Measurements from ENCODE around the gene WDR77. TPM values are rescaled to one million over a fixed set of nuclear protein-coding genes. Genes with fewer than 3 reads are reported as not detected.

Gene WDR77
- total and polyA plus RNA-seq, 2 of the 13 experiments (the other 11 are each of a cell fraction or from before 2014, with no cell fraction given), result 90.6 to 108 TPM

- TF ChIP-seq HMGA1 (CRISPR knock-in tag; conservative IDR thresholded peaks at IDR 0.05) (no peak), ZBTB25 (CRISPR knock-in tag; IDR thresholded peaks at IDR 0.05) (peak; percentile 46; the same call in 1 of the 2 replicates), ZNF761 (CRISPR knock-in tag; conservative IDR thresholded peaks at IDR 0.05) (no peak), NFIC (IDR thresholded peaks at IDR 0.05; ENCODE audit: low read length) (0 out of 2 replicates have a peak, but pooled peaks have one; percentile 61), CREBL2 (CRISPR knock-in tag; IDR thresholded peaks at IDR 0.05; ENCODE audit: borderline replicate concordance) (no peak), ZNF749 (CRISPR knock-in tag; IDR thresholded peaks at IDR 0.05; ENCODE audit: borderline replicate concordance) (no peak), ZIK1 (CRISPR knock-in tag; IDR thresholded peaks at IDR 0.05; ENCODE audit: borderline replicate concordance, low read depth) (no peak), PHF8 (CRISPR knock-in tag; IDR thresholded peaks at IDR 0.05) (no peak), KMT2A (CRISPR knock-in tag; IDR thresholded peaks at IDR 0.05) (no peak), PAX8 (CRISPR knock-in tag; IDR thresholded peaks at IDR 0.05; ENCODE audit: borderline replicate concordance) (no peak), PPARG (CRISPR knock-in tag; conservative IDR thresholded peaks at IDR 0.05) (peak; percentile 99), JDP2 (CRISPR knock-in tag; IDR thresholded peaks at IDR 0.05; ENCODE audit: borderline replicate concordance) (no peak), ZSCAN9 (CRISPR knock-in tag; IDR thresholded peaks at IDR 0.05; ENCODE audit: borderline replicate concordance) (no peak), ZNF713 (CRISPR knock-in tag; IDR thresholded peaks at IDR 0.05) (no peak), BRCA1 (CRISPR knock-in tag; IDR thresholded peaks at IDR 0.05) (no peak), ZZZ3 (CRISPR knock-in tag; IDR thresholded peaks at IDR 0.05; ENCODE audit: borderline replicate concordance) (no peak), KDM6A (CRISPR knock-in tag; IDR thresholded peaks at IDR 0.05; ENCODE audit: low read depth) (no peak), EHMT2 (IDR thresholded peaks at IDR 0.05; ENCODE audit: borderline replicate concordance, low read depth, low read length) (no peak)
- TF ChIP-seq, protein P1, sequence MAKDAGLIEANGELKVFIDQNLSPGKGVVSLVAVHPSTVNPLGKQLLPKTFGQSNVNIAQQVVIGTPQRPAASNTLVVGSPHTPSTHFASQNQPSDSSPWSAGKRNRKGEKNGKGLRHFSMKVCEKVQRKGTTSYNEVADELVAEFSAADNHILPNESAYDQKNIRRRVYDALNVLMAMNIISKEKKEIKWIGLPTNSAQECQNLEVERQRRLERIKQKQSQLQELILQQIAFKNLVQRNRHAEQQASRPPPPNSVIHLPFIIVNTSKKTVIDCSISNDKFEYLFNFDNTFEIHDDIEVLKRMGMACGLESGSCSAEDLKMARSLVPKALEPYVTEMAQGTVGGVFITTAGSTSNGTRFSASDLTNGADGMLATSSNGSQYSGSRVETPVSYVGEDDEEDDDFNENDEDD (CRISPR knock-in tag; IDR thresholded peaks at IDR 0.05; ENCODE audit: borderline replicate concordance), result no peak; the same call in 1 of the 2 replicates
- TF ChIP-seq, protein P2, sequence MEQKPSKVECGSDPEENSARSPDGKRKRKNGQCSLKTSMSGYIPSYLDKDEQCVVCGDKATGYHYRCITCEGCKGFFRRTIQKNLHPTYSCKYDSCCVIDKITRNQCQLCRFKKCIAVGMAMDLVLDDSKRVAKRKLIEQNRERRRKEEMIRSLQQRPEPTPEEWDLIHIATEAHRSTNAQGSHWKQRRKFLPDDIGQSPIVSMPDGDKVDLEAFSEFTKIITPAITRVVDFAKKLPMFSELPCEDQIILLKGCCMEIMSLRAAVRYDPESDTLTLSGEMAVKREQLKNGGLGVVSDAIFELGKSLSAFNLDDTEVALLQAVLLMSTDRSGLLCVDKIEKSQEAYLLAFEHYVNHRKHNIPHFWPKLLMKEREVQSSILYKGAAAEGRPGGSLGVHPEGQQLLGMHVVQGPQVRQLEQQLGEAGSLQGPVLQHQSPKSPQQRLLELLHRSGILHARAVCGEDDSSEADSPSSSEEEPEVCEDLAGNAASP (CRISPR knock-in tag; IDR thresholded peaks at IDR 0.05; ENCODE audit: borderline replicate concordance), result 0 out of 2 replicates have a peak, but pooled peaks have one; percentile 13
- TF ChIP-seq, protein P3, sequence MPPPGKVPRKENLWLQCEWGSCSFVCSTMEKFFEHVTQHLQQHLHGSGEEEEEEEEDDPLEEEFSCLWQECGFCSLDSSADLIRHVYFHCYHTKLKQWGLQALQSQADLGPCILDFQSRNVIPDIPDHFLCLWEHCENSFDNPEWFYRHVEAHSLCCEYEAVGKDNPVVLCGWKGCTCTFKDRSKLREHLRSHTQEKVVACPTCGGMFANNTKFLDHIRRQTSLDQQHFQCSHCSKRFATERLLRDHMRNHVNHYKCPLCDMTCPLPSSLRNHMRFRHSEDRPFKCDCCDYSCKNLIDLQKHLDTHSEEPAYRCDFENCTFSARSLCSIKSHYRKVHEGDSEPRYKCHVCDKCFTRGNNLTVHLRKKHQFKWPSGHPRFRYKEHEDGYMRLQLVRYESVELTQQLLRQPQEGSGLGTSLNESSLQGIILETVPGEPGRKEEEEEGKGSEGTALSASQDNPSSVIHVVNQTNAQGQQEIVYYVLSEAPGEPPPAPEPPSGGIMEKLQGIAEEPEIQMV (CRISPR knock-in tag; IDR thresholded peaks at IDR 0.05; ENCODE audit: low read depth), result no peak
- TF ChIP-seq, protein P4, sequence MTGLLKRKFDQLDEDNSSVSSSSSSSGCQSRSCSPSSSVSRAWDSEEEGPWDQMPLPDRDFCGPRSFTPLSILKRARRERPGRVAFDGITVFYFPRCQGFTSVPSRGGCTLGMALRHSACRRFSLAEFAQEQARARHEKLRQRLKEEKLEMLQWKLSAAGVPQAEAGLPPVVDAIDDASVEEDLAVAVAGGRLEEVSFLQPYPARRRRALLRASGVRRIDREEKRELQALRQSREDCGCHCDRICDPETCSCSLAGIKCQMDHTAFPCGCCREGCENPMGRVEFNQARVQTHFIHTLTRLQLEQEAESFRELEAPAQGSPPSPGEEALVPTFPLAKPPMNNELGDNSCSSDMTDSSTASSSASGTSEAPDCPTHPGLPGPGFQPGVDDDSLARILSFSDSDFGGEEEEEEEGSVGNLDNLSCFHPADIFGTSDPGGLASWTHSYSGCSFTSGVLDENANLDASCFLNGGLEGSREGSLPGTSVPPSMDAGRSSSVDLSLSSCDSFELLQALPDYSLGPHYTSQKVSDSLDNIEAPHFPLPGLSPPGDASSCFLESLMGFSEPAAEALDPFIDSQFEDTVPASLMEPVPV (CRISPR knock-in tag; IDR thresholded peaks at IDR 0.05), result no peak
- TF ChIP-seq, protein P5, sequence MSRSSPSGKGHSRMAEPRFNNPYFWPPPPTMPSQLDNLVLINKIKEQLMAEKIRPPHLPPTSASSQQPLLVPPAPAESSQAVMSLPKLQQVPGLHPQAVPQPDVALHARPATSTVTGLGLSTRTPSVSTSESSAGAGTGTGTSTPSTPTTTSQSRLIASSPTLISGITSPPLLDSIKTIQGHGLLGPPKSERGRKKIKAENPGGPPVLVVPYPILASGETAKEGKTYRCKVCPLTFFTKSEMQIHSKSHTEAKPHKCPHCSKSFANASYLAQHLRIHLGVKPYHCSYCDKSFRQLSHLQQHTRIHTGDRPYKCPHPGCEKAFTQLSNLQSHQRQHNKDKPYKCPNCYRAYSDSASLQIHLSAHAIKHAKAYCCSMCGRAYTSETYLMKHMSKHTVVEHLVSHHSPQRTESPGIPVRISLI (CRISPR knock-in tag; IDR thresholded peaks at IDR 0.05; ENCODE audit: borderline replicate concordance), result no peak
These were observed 31.3 kb downstream of the WDR77 start (continued) for GRCh38 chr1:111417755-111418154.

Data from HepG2 (cell line).